CD14-positive monocyte (primary cell): ENCODE measurements around the gene BUD13. TPM values are rescaled to one million over a fixed set of nuclear protein-coding genes. Genes with fewer than 3 reads are reported as not detected.

Source experiments
- DNase-seq, 3 donors: peaks; one replicate each; pipeline ENCODE4 v3.0.0-alpha.2; 2011 to 2022
- H2AFZ ChIP-seq: 2 replicates; pipeline ENCODE4 v1.6.0; 2012; ENCODE audit warnings: mild to moderate bottlenecking, low read depth, low read length, inconsistent platforms; ENCODE audit not compliant: insufficient read depth, poor library complexity, severe bottlenecking
- H3K27ac ChIP-seq, 2 donors: 1 replicate in 1 of 2; 2 replicates in 1 of 2; pipeline ENCODE4 v1.5.1; 2012 to 2013; ENCODE audit warnings: low read length in 2 of 2, control low read depth in 1 of 2, inconsistent platforms in 1 of 2, low read depth in 1 of 2, mild to moderate bottlenecking in 1 of 2
- H3K27me3 ChIP-seq, 2 donors: one replicate each; pipeline versions ENCODE4 v1.6.0 to v1.6.1; 2011 to 2013; ENCODE audit warnings: low read length in 2 of 2; ENCODE audit not compliant: control insufficient read depth in 2 of 2, insufficient read depth in 2 of 2
- H3K36me3 ChIP-seq, 2 donors: replicated peaks in 1 of 2; 1 replicate in 1 of 2; 2 replicates in 1 of 2; pipeline versions ENCODE4 v1.5.1 to v1.6.1; 2012 to 2013; ENCODE audit warnings: low read length in 2 of 2, control low read depth in 1 of 2, inconsistent platforms in 1 of 2, mild to moderate bottlenecking in 1 of 2; ENCODE audit not compliant: insufficient read depth in 2 of 2, control insufficient read depth in 1 of 2
- H3K4me1 ChIP-seq, 2 donors: 1 replicate in 1 of 2; 2 replicates in 1 of 2; pipeline versions ENCODE4 v1.5.1 to v1.6.1; 2012 to 2013; ENCODE audit warnings: low read length in 2 of 2, control low read depth in 1 of 2, inconsistent platforms in 1 of 2, mild to moderate bottlenecking in 1 of 2, moderate library complexity in 1 of 2; ENCODE audit not compliant: insufficient read depth in 2 of 2, control insufficient read depth in 1 of 2
- H3K4me2 ChIP-seq: replicated peaks from 2 replicates; pipeline ENCODE3; 2012; ENCODE audit warnings: low read length, moderate library complexity, mild to moderate bottlenecking; ENCODE audit not compliant: poor library complexity, severe bottlenecking; ENCODE audit errors: extremely low read depth
- H3K4me3 ChIP-seq, 3 experiments: fragments of 200-600 bp in 1 of 3; sonication (generic) in 1 of 3; replicated peaks in 1 of 3; 1 replicate in 2 of 3; 2 replicates in 1 of 3; pipeline ENCODE4 v1.5.1; 2011 to 2013; ENCODE audit warnings: low read length in 3 of 3, mild to moderate bottlenecking in 3 of 3, control low read depth in 2 of 3, low read depth in 2 of 3, inconsistent platforms in 1 of 3, moderate library complexity in 1 of 3
- H3K79me2 ChIP-seq: 2 replicates; pipeline ENCODE4 v1.6.0; 2012; ENCODE audit warnings: mild to moderate bottlenecking, control low read depth, inconsistent platforms, low read length, moderate library complexity; ENCODE audit not compliant: insufficient read depth
- H3K9ac ChIP-seq: 2 replicates; pipeline ENCODE4 v1.6.0; 2017; ENCODE audit warnings: low read length, mild to moderate bottlenecking; ENCODE audit not compliant: insufficient read depth, poor library complexity, severe bottlenecking
- H3K9me3 ChIP-seq, 2 donors: replicated peaks in 1 of 2; 1 replicate in 1 of 2; 2 replicates in 1 of 2; pipeline versions ENCODE4 v1.5.1 to v1.6.1; 2012 to 2013; ENCODE audit warnings: low read length in 2 of 2, control low read depth in 1 of 2; ENCODE audit not compliant: control insufficient read depth in 1 of 2, insufficient read depth in 1 of 2
- H4K20me1 ChIP-seq: 2 replicates; pipeline ENCODE4 v1.6.0; 2012; ENCODE audit warnings: mild to moderate bottlenecking, low read length, control low read depth, moderate library complexity; ENCODE audit not compliant: insufficient read depth
- H3K27ac Mint-ChIP-seq, 7 donors: one replicate each; pipeline ENCODE4 v1.8.0; 2020; ENCODE audit warnings: mild to moderate bottlenecking in 7 of 7, mixed read lengths in 7 of 7, moderate library complexity in 6 of 7, inconsistent platforms in 2 of 7
- H3K27me3 Mint-ChIP-seq, 3 donors: one replicate each; pipeline ENCODE4 v1.8.0; 2021 to 2022; ENCODE audit warnings: low read depth in 3 of 3, mild to moderate bottlenecking in 3 of 3, mixed read lengths in 3 of 3, moderate library complexity in 3 of 3, inconsistent platforms in 1 of 3
- H3K36me3 Mint-ChIP-seq, 2 donors: one replicate each; pipeline ENCODE4 v1.8.0; 2020; ENCODE audit warnings: mixed read lengths in 2 of 2, inconsistent platforms in 1 of 2, mild to moderate bottlenecking in 1 of 2
- H3K4me1 Mint-ChIP-seq: one replicate; pipeline ENCODE4 v1.8.0; 2020; ENCODE audit warnings: mild to moderate bottlenecking, mixed read lengths
- H3K4me3 Mint-ChIP-seq, 2 donors: one replicate each; pipeline ENCODE4 v1.8.0; 2020; ENCODE audit warnings: mild to moderate bottlenecking in 2 of 2, mixed read lengths in 2 of 2, moderate library complexity in 1 of 2
- H3K9me3 Mint-ChIP-seq, 7 donors: one replicate each; pipeline ENCODE4 v1.8.0; 2020 to 2022; ENCODE audit warnings: mixed read lengths in 7 of 7, mild to moderate bottlenecking in 6 of 7, moderate library complexity in 6 of 7, inconsistent platforms in 2 of 7
- WGBS: methylation state at CpG from one replicate; pipeline ENCODE4 v1.1.5; 2013; ENCODE audit warnings: missing lambda C conversion rate; ENCODE audit not compliant: insufficient coverage; 5-methylcytosine and 5-hydroxymethylcytosine counted together
- intact Hi-C, 2 donors: fragments of 100-400 bp; cut with micrococcal nuclease; formaldehyde crosslinking; loops; one replicate each; pipeline versions ENCODE4 v1.15.0 to v1.15.1; 2023
- polyA plus RNA-seq, 3 donors: library from polyadenylated mRNA; depleted of rRNA in 1 of 3; unstranded in 2 of 3; stranded (reverse) in 1 of 3; fragments of 300-500 nt in 2 of 3; fragments of >200 nt in 1 of 3; fragmentation: Illumina TruSeq in 2 of 3; gene quantifications; 1 replicate in 2 of 3; 2 replicates in 1 of 3; pipeline ENCODE4 v1.2.3, GENCODE V29; 2012 to 2021
- TF ChIP-seq, protein P1 (sequence below): fragments of 200-600 bp; IDR thresholded peaks from one replicate; pipeline ENCODE4 v1.8.0; 2022; ENCODE audit warnings: antibody characterized with exemption, mild to moderate bottlenecking

Gene BUD13
- polyA plus RNA-seq, 3 donors: 4.2 to 8.7 (median 5.3) TPM

DNA sequence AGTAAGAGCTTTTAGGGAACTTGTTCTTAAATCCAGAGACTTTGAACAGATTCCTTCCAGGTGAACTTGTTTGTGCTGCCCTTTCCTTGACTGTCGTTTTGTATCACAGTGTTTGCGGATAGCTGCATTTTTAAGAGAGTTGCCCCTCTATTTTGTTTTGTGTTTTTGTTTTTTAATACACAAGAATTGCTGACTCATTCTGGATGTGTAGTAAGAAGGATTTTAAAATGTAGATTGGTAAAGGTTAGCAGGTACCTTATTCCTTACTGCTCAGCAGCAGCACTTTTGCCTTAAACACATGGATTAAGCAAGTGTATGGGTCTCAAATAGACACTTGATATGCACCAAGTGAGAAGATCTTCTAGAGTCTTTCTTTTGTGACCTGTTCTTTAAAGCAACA, 27.8 kb upstream of the BUD13 start:
- DNase-seq: no peak
- intact Hi-C loops: no loop called here
- H3K27me3 ChIP-seq: no peaks in the 10 kb centered on the region
- no CpG with 5 or more reads among the region's 2 CpGs for WGBS
- Mint-ChIP-seq H3K4me1 (no peaks in the 10 kb centered on the region), H3K36me3 (no peaks in the 10 kb centered on the region), H3K9me3 (peaks cover 0 to 2% (median 0%) of the 10 kb centered on the region in 7 donors), H3K27me3 (peaks cover 0 to 6% (median 1%) of the 10 kb centered on the region in 3 donors), H3K27ac (no peak overlapping the region), H3K4me3 (no peak overlapping the region)
- TF ChIP-seq, protein P1, sequence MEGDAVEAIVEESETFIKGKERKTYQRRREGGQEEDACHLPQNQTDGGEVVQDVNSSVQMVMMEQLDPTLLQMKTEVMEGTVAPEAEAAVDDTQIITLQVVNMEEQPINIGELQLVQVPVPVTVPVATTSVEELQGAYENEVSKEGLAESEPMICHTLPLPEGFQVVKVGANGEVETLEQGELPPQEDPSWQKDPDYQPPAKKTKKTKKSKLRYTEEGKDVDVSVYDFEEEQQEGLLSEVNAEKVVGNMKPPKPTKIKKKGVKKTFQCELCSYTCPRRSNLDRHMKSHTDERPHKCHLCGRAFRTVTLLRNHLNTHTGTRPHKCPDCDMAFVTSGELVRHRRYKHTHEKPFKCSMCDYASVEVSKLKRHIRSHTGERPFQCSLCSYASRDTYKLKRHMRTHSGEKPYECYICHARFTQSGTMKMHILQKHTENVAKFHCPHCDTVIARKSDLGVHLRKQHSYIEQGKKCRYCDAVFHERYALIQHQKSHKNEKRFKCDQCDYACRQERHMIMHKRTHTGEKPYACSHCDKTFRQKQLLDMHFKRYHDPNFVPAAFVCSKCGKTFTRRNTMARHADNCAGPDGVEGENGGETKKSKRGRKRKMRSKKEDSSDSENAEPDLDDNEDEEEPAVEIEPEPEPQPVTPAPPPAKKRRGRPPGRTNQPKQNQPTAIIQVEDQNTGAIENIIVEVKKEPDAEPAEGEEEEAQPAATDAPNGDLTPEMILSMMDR: no peak
- H2AFZ ChIP-seq: no peak overlapping the region
- no peaks in the 10 kb centered on the region for H3K36me3 ChIP-seq
- no peaks in the 10 kb centered on the region for H4K20me1 ChIP-seq
- H3K27ac ChIP-seq: no peak overlapping the region
- no peak overlapping the region for H3K9ac ChIP-seq
- H3K4me2 ChIP-seq: no peak overlapping the region
- no peaks in the 10 kb centered on the region for H3K79me2 ChIP-seq
- no peak overlapping the region for H3K4me3 ChIP-seq
- no peaks in the 10 kb centered on the region for H3K4me1 ChIP-seq
- H3K9me3 ChIP-seq: no peaks in the 10 kb centered on the region

DNA sequence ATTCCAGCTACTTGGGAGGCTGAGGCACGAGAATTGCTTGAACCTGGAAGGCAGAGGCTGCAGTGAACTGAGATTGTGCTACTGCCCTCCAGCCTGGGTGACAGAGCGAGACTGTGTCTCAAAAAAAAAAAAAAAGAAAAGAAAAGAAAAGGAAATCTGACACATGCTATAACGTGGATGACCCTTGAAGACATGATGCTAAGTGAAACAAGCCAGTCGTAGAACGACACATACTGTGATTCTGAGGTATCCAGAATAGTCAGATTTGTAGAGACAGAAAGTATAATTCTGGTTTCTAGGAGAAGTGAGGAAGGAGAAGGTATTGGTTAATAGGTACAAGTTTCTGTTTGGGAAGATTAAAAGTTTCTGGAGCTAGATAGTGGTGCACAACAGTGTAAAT, 25.6 kb upstream of the BUD13 start:
- H3K9me3 Mint-ChIP-seq: peaks cover 0 to 2% (median 0%) of the 10 kb centered on the region in 7 donors
- H3K4me2 ChIP-seq: no peak overlapping the region
- H3K27ac Mint-ChIP-seq: no peak overlapping the region
- TF ChIP-seq, protein P1: no peak
- intact Hi-C loops: loop anchor here in 1 of 2 donors (5.0 kb wide), 1 partner anchor 309 kb away; no protein-coding TSS in a partner anchor
- H2AFZ ChIP-seq: no peak overlapping the region
- 84% methylated on average over 5 of the region's 5 CpGs for whole genome bisulfite sequencing
- H3K9me3 ChIP-seq: no peaks in the 10 kb centered on the region
- peaks cover 0 to 6% (median 0%) of the 10 kb centered on the region in 3 donors for H3K27me3 Mint-ChIP-seq
- H3K4me3 ChIP-seq: no peak overlapping the region
- H3K36me3 ChIP-seq: no peaks in the 10 kb centered on the region
- no peaks in the 10 kb centered on the region for H3K4me1 ChIP-seq
- H3K9ac ChIP-seq: no peak overlapping the region
- H3K4me3 Mint-ChIP-seq: peak overlapping the region in 1 of 2 donors; percentile 6
- no peaks in the 10 kb centered on the region for H3K79me2 ChIP-seq
- no peak for DNase-seq
- H3K36me3 Mint-ChIP-seq: no peaks in the 10 kb centered on the region
- no peaks in the 10 kb centered on the region for H3K27me3 ChIP-seq
- H3K4me1 Mint-ChIP-seq: peaks cover 2% of the 10 kb centered on the region
- no peak overlapping the region for H3K27ac ChIP-seq
- no peaks in the 10 kb centered on the region for H4K20me1 ChIP-seq
